Neuronal stem cell (in vitro differentiated cells): Measurements from ENCODE around the gene SPPL3.

Experiments
- DNase-seq: peaks from one replicate; pipeline ENCODE4 v3.0.0-alpha.2; 2013; ENCODE audit warnings: low spot score
- H2AFZ ChIP-seq: one replicate; pipeline ENCODE4 v1.6.1; 2013; ENCODE audit warnings: mild to moderate bottlenecking, low read length, inconsistent platforms
- H2AK5ac ChIP-seq: 2 replicates; pipeline ENCODE4 v1.6.1; 2013; ENCODE audit warnings: low read depth, mild to moderate bottlenecking, inconsistent platforms, low read length, moderate library complexity, mixed read lengths
- H2BK120ac ChIP-seq: 2 replicates; pipeline ENCODE4 v1.6.1; 2013; ENCODE audit warnings: low read depth, mild to moderate bottlenecking, inconsistent platforms, low read length, moderate library complexity, mixed read lengths
- H2BK12ac ChIP-seq: one replicate; pipeline ENCODE4 v1.6.1; 2013; ENCODE audit warnings: low read length, inconsistent platforms
- H2BK15ac ChIP-seq: 2 replicates; pipeline ENCODE4 v1.6.1; 2013; ENCODE audit warnings: mild to moderate bottlenecking, low read length, inconsistent platforms, mixed read lengths
- H2BK5ac ChIP-seq: one replicate; pipeline ENCODE4 v1.6.1; 2013; ENCODE audit warnings: inconsistent platforms, mild to moderate bottlenecking, low read length, moderate library complexity
- H3K14ac ChIP-seq: one replicate; pipeline ENCODE4 v1.6.1; 2013; ENCODE audit warnings: low read length, inconsistent platforms
- H3K18ac ChIP-seq: 2 replicates; pipeline ENCODE4 v1.6.1; 2013; ENCODE audit warnings: low read length, inconsistent platforms
- H3K23ac ChIP-seq: 2 replicates; pipeline ENCODE4 v1.6.1; 2013; ENCODE audit warnings: low read depth, mild to moderate bottlenecking, mixed read lengths, low read length, inconsistent platforms; ENCODE audit not compliant: poor library complexity
- H3K27ac ChIP-seq: replicated peaks from 3 replicates; pipeline ENCODE4 v1.5.1; 2013; ENCODE audit warnings: low read length, inconsistent platforms
- H3K27me3 ChIP-seq, 3 experiments: 2 replicates each; pipeline ENCODE4 v1.6.1; 2013; ENCODE audit warnings: low read length in 3 of 3, mild to moderate bottlenecking in 2 of 3, inconsistent platforms in 1 of 3, low read depth in 1 of 3, mixed read lengths in 1 of 3, moderate library complexity in 1 of 3; ENCODE audit not compliant: control insufficient read depth in 3 of 3, insufficient read depth in 3 of 3
- H3K36me3 ChIP-seq, 2 donors: replicated peaks in 1 of 2; 2 replicates each; pipeline ENCODE4 v1.6.1; 2013; ENCODE audit warnings: low read length in 2 of 2; ENCODE audit not compliant: control insufficient read depth in 2 of 2, insufficient read depth in 2 of 2
- H3K4ac ChIP-seq: 2 replicates; pipeline ENCODE4 v1.6.1; 2013; ENCODE audit warnings: inconsistent platforms, mild to moderate bottlenecking, low read length, moderate library complexity
- H3K4me1 ChIP-seq, 2 donors: 1 replicate in 1 of 2; 2 replicates in 1 of 2; pipeline ENCODE4 v1.6.1; 2013; ENCODE audit warnings: low read length in 2 of 2, low read depth in 1 of 2; ENCODE audit not compliant: control insufficient read depth in 2 of 2, insufficient read depth in 1 of 2
- H3K4me2 ChIP-seq: one replicate; pipeline ENCODE4 v1.6.1; 2013; ENCODE audit warnings: mild to moderate bottlenecking, low read length, inconsistent platforms; ENCODE audit not compliant: insufficient read depth, poor library complexity, severe bottlenecking
- H3K4me3 ChIP-seq, 2 donors: 2 replicates each; pipeline ENCODE4 v1.5.1; 2013; ENCODE audit warnings: low read length in 2 of 2, mild to moderate bottlenecking in 2 of 2, inconsistent platforms in 1 of 2, moderate library complexity in 1 of 2
- H3K79me1 ChIP-seq: one replicate; pipeline ENCODE4 v1.6.1; 2013; ENCODE audit warnings: low read depth, mild to moderate bottlenecking, inconsistent platforms, low read length, moderate library complexity
- H3K9ac ChIP-seq: one replicate; pipeline ENCODE4 v1.6.1; 2013; ENCODE audit warnings: mild to moderate bottlenecking, low read depth, low read length, inconsistent platforms; ENCODE audit not compliant: poor library complexity
- H3K9me3 ChIP-seq, 2 donors: replicated peaks in 1 of 2; 2 replicates each; pipeline versions ENCODE3 to v1.6.1; 2013; ENCODE audit warnings: low read length in 2 of 2, mild to moderate bottlenecking in 2 of 2, inconsistent platforms in 1 of 2, low read depth in 1 of 2, mixed read lengths in 1 of 2, moderate library complexity in 1 of 2; ENCODE audit not compliant: control insufficient read depth in 2 of 2, insufficient read depth in 1 of 2
- H4K8ac ChIP-seq: one replicate; pipeline ENCODE4 v1.6.1; 2013; ENCODE audit warnings: low read depth, mild to moderate bottlenecking, inconsistent platforms, low read length, moderate library complexity
- H4K91ac ChIP-seq: one replicate; pipeline ENCODE4 v1.6.1; 2013; ENCODE audit warnings: low read length, low read depth, mild to moderate bottlenecking, inconsistent platforms; ENCODE audit not compliant: poor library complexity
- WGBS, 2 donors: extraction: QIAGEN DNeasy Blood & Tissue Kit; methylation state at CpG; one replicate each; pipeline ENCODE4 v1.1.7; 2013; ENCODE audit warnings: missing lambda C conversion rate in 2 of 2, mixed read lengths in 1 of 2; ENCODE audit not compliant: insufficient read length in 2 of 2, insufficient replicate concordance in 1 of 2; ENCODE audit errors: extremely low coverage in 2 of 2; 5-methylcytosine and 5-hydroxymethylcytosine counted together

SPPL3 gene

GRCh38 chr12:120940799-120941198 is 36.6 kb upstream of the SPPL3 start:
- WGBS, 2 donors: no CpG with 5 or more reads among the region's 5 CpGs

GRCh38 chr12:120940006-120940405 is 35.8 kb upstream of the SPPL3 start:
- Histone ChIP-seq H3K4me3 (no peak overlapping the region), H3K23ac (no peak overlapping the region), H2BK15ac (no peak overlapping the region), H3K4me2 (no peak overlapping the region), H3K4ac (no peak overlapping the region), H2BK5ac (no peak overlapping the region), H2AK5ac (no peak overlapping the region), H3K27me3 (peaks cover 0 to 1% (median 0%) of the 10 kb centered on the region in 3 experiments), H4K8ac (no peak overlapping the region), H3K79me1 (no peaks in the 10 kb centered on the region), H3K4me1 (peaks cover 0 to 2% of the 10 kb centered on the region in 2 donors), H3K27ac (no peak overlapping the region), H3K36me3 (no peaks in the 10 kb centered on the region), H4K91ac (no peak overlapping the region), H3K9ac (no peak overlapping the region), H2AFZ (no peak overlapping the region), H3K14ac (no peak overlapping the region), H2BK120ac (no peak overlapping the region), H2BK12ac (no peak overlapping the region), H3K9me3 (no peaks in the 10 kb centered on the region), H3K18ac (no peak overlapping the region)
- WGBS, 2 donors: no CpG with 5 or more reads among the region's 5 CpGs
- no peak for DNase-seq

More at GRCh38 chr12:120940799-120941198, 36.6 kb upstream of the SPPL3 start:
- no peak overlapping the region for H2BK15ac ChIP-seq
- H4K8ac ChIP-seq: no peak overlapping the region
- no peak overlapping the region for H2BK120ac ChIP-seq
- H3K27ac ChIP-seq: no peak overlapping the region
- no peak overlapping the region for H2AFZ ChIP-seq
- H3K23ac ChIP-seq: no peak overlapping the region
- no peaks in the 10 kb centered on the region for H3K36me3 ChIP-seq
- no peak overlapping the region for H2AK5ac ChIP-seq
- H3K4me2 ChIP-seq: no peak overlapping the region
- no peak overlapping the region for H3K4ac ChIP-seq
- peaks cover 0 to 2% of the 10 kb centered on the region in 2 donors for H3K4me1 ChIP-seq
- no peaks in the 10 kb centered on the region for H3K79me1 ChIP-seq
- H3K27me3 ChIP-seq: peaks cover 0 to 1% (median 1%) of the 10 kb centered on the region in 3 experiments
- H3K18ac ChIP-seq: no peak overlapping the region
- H3K4me3 ChIP-seq: no peak overlapping the region
- no peaks in the 10 kb centered on the region for H3K9me3 ChIP-seq
- H3K14ac ChIP-seq: no peak overlapping the region
- DNase-seq: no peak
- H2BK5ac ChIP-seq: no peak overlapping the region
- H3K9ac ChIP-seq: no peak overlapping the region
- H2BK12ac ChIP-seq: no peak overlapping the region
- H4K91ac ChIP-seq: no peak overlapping the region

GRCh38 chr12:120939523-120939922 is 35.4 kb upstream of the SPPL3 start:
- H2AFZ ChIP-seq: no peak overlapping the region
- no peak for DNase-seq
- no peak overlapping the region for H2BK12ac ChIP-seq
- H3K36me3 ChIP-seq: no peaks in the 10 kb centered on the region
- no peak overlapping the region for H3K18ac ChIP-seq
- no peak overlapping the region for H4K8ac ChIP-seq
- H3K27ac ChIP-seq: no peak overlapping the region
- H3K23ac ChIP-seq: no peak overlapping the region
- H3K79me1 ChIP-seq: no peaks in the 10 kb centered on the region
- no peak overlapping the region for H2BK5ac ChIP-seq
- WGBS, 2 donors: no CpG with 5 or more reads among the region's 3 CpGs
- H3K4me3 ChIP-seq: no peak overlapping the region
- H3K4ac ChIP-seq: no peak overlapping the region
- H3K4me2 ChIP-seq: no peak overlapping the region
- no peak overlapping the region for H2AK5ac ChIP-seq
- no peak overlapping the region for H2BK120ac ChIP-seq
- no peaks in the 10 kb centered on the region for H3K9me3 ChIP-seq
- no peak overlapping the region for H3K9ac ChIP-seq
- no peak overlapping the region for H4K91ac ChIP-seq
- peaks cover 0 to 1% (median 0%) of the 10 kb centered on the region in 3 experiments for H3K27me3 ChIP-seq
- peaks cover 0 to 2% of the 10 kb centered on the region in 2 donors for H3K4me1 ChIP-seq
- H2BK15ac ChIP-seq: no peak overlapping the region
- H3K14ac ChIP-seq: no peak overlapping the region

GRCh38 chr12:120938496-120938895 is 34.3 kb upstream of the SPPL3 start:
- Histone ChIP-seq H3K23ac (no peak overlapping the region), H2BK15ac (no peak overlapping the region), H3K9me3 (no peaks in the 10 kb centered on the region), H3K4me1 (peaks cover 0 to 2% of the 10 kb centered on the region in 2 donors), H2BK12ac (no peak overlapping the region), H3K27me3 (peaks cover 0 to 1% (median 0%) of the 10 kb centered on the region in 3 experiments), H2BK120ac (no peak overlapping the region), H3K4me2 (no peak overlapping the region), H4K8ac (no peak overlapping the region), H2BK5ac (no peak overlapping the region), H3K79me1 (no peaks in the 10 kb centered on the region), H3K9ac (no peak overlapping the region), H3K4me3 (no peak overlapping the region), H3K27ac (no peak overlapping the region), H2AK5ac (no peak overlapping the region), H3K36me3 (no peaks in the 10 kb centered on the region), H3K18ac (no peak overlapping the region), H2AFZ (no peak overlapping the region), H4K91ac (no peak overlapping the region), H3K4ac (no peak overlapping the region), H3K14ac (no peak overlapping the region)
- no CpG with 5 or more reads among the region's 3 CpGs for WGBS, 2 donors
- DNase-seq: no peak
